Transverse colon (tissue), 4 donors: ENCODE data around the gene RNF130. TPM values are rescaled to one million over a fixed set of nuclear protein-coding genes. Genes with fewer than 3 reads are reported as not detected.

ENCODE experiments used
- DNase-seq: peaks from one replicate; pipeline ENCODE4 v3.0.0-alpha.2; 2019
- H3K27ac ChIP-seq, 4 donors: fragments of 200-600 bp; sonication (generic); 2 replicates each; pipeline ENCODE4 v1.5.1; 2016 to 2018; ENCODE audit warnings: inconsistent platforms in 4 of 4
- H3K27me3 ChIP-seq: fragments of 200-600 bp; sonication (generic); 2 replicates; pipeline ENCODE4 v1.5.1; 2017; ENCODE audit warnings: inconsistent platforms
- H3K36me3 ChIP-seq, 4 donors: fragments of 200-600 bp; sonication (generic); 2 replicates each; pipeline ENCODE4 v1.5.1; 2017 to 2019; ENCODE audit warnings: inconsistent platforms in 4 of 4
- H3K4me1 ChIP-seq, 4 donors: fragments of 200-600 bp; sonication (generic); 2 replicates each; pipeline ENCODE4 v1.5.1; 2017 to 2020; ENCODE audit warnings: inconsistent platforms in 4 of 4
- H3K4me3 ChIP-seq, 4 donors: fragments of 200-600 bp; sonication (generic); 1 replicate in 1 of 4; 2 replicates in 3 of 4; pipeline versions ENCODE4 v1.5.1 to v1.6.1; 2017 to 2019; ENCODE audit warnings: inconsistent platforms in 4 of 4
- H3K9me3 ChIP-seq, 2 donors: fragments of 200-600 bp; sonication (generic); 2 replicates each; pipeline ENCODE4 v1.5.1; 2017 to 2019; ENCODE audit warnings: inconsistent platforms in 2 of 2
- CTCF ChIP-seq, 5 experiments: fragments of 200-600 bp in 3 of 5; fragments of 450-650 bp in 2 of 5; sonication (generic) in 3 of 5; IDR thresholded peaks; 1 replicate in 2 of 5; 2 replicates in 3 of 5; pipeline ENCODE4 v1.5.1; 2016 to 2017; ENCODE audit warnings: antibody characterized with exemption in 5 of 5, inconsistent platforms in 3 of 5, mild to moderate bottlenecking in 2 of 5, moderate library complexity in 1 of 5
- EP300 ChIP-seq: sonication (generic); formaldehyde crosslinking; IDR thresholded peaks from one replicate; pipeline ENCODE4 v1.6.1; 2017; ENCODE audit warnings: antibody characterized with exemption, low read depth
- POLR2A ChIP-seq: fragments of 450-650 bp; IDR thresholded peaks from one replicate; pipeline ENCODE4 v1.6.1; 2016; ENCODE audit warnings: antibody characterized with exemption, mild to moderate bottlenecking, moderate library complexity
- POLR2AphosphoS5 ChIP-seq, 3 donors: sonication (generic); formaldehyde crosslinking; IDR thresholded peaks; one replicate each; pipeline ENCODE4 v1.6.1; 2016; ENCODE audit warnings: antibody characterized with exemption in 3 of 3
- WGBS, 2 donors: methylation state at CpG; one replicate each; pipeline ENCODE4 v1.1.5; 2018; ENCODE audit warnings: low coverage in 1 of 2; 5-methylcytosine and 5-hydroxymethylcytosine counted together
- in situ Hi-C, 4 donors: fragments of 200-750 bp; cut with MboI; loops; one replicate each; pipeline versions ENCODE4 v1.15.0 to v1.15.1; 2017; ENCODE audit warnings: low sequenced_read_pairs in 3 of 4, low pct_ligation_motif_present in 1 of 4, low pct_unique_long_range_greater_than_20kb in 1 of 4
- intact Hi-C: fragments of 100-400 bp; cut with DNase I; formaldehyde crosslinking; loops from one replicate; pipeline ENCODE4 v1.15.1; 2023; ENCODE audit warnings: low total_unique reads
- total RNA-seq, 4 donors: library from RNA; depleted of rRNA; stranded (reverse); fragments of >200 nt; gene quantifications; one replicate each; pipeline ENCODE4 v1.1.0, GENCODE V29; 2016

The RNF130 gene
- total RNA-seq, 4 donors from 2014 or later = 62.2 to 95.2 (median 70.3) TPM

- intact Hi-C loops = no loop called here
- no peak overlapping the region for H3K27ac ChIP-seq
- no peak overlapping the region for H3K4me3 ChIP-seq
- WGBS, 2 donors = 78 to 89% methylated on average over 4 to 5 of the region's 5 CpGs
- in situ Hi-C loops = no loop called here
- no peak for DNase-seq
- no peaks in the 10 kb centered on the region for H3K36me3 ChIP-seq
- TF ChIP-seq CTCF (IDR thresholded peaks at IDR 0.05) (no peak), POLR2A (no peak), EP300 (no peak), POLR2AphosphoS5 (IDR thresholded peaks at IDR 0.05) (no peak)
- no peaks in the 10 kb centered on the region for H3K27me3 ChIP-seq
- H3K4me1 ChIP-seq = peaks cover 0 to 36% (median 15%) of the 10 kb centered on the region in 4 donors
- H3K9me3 ChIP-seq = no peaks in the 10 kb centered on the region
Measured at GRCh38 chr5:180046656-180047055, 24.9 kb downstream of the RNF130 start.

- no peak for DNase-seq
- H3K9me3 ChIP-seq = no peaks in the 10 kb centered on the region
- in situ Hi-C loops = no loop called here
- H3K36me3 ChIP-seq = no peaks in the 10 kb centered on the region
- H3K27ac ChIP-seq = no peak overlapping the region
- H3K4me3 ChIP-seq = no peak overlapping the region
- TF ChIP-seq POLR2AphosphoS5 (IDR thresholded peaks at IDR 0.05) (no peak), CTCF (IDR thresholded peaks at IDR 0.05) (no peak), POLR2A (no peak), EP300 (no peak)
- WGBS, 2 donors = 95% methylated on average over 24 of the region's 30 CpGs; no CpG with 5 or more reads in 1 of the 2 donors
- H3K4me1 ChIP-seq = peaks cover 0 to 41% (median 17%) of the 10 kb centered on the region in 4 donors
- intact Hi-C loops = no loop called here
- no peaks in the 10 kb centered on the region for H3K27me3 ChIP-seq
Measured at GRCh38 chr5:180045889-180046499, 25.6 kb downstream of the RNF130 start.

GRCh38 chr5:180043377-180043776, 28.2 kb downstream of the RNF130 start:
- Histone ChIP-seq H3K9me3 (no peaks in the 10 kb centered on the region), H3K36me3 (peaks cover 0 to 7% (median 2%) of the 10 kb centered on the region in 4 donors), H3K4me3 (no peak overlapping the region), H3K27me3 (no peaks in the 10 kb centered on the region), H3K4me1 (peaks cover 0 to 18% (median 5%) of the 10 kb centered on the region in 4 donors), H3K27ac (no peak overlapping the region)
- WGBS, 2 donors = 83 to 85% methylated on average over 4 of the region's 4 CpGs
- TF ChIP-seq POLR2A (no peak), CTCF (IDR thresholded peaks at IDR 0.05) (no peak), POLR2AphosphoS5 (IDR thresholded peaks at IDR 0.05) (no peak), EP300 (no peak)
- no peak for DNase-seq
- in situ Hi-C loops = no loop called here
- intact Hi-C loops = no loop called here

GRCh38 chr5:180041301-180042274, 30.0 kb downstream of the RNF130 start:
- intact Hi-C loops (no loop called here), in situ Hi-C loops (no loop called here)
- peak; percentile 51 for DNase-seq
- H3K4me3 ChIP-seq = no peak overlapping the region
- H3K27me3 ChIP-seq = no peaks in the 10 kb centered on the region
- TF ChIP-seq POLR2AphosphoS5 (IDR thresholded peaks at IDR 0.05) (no peak), EP300 (no peak)
- no peak overlapping the region for H3K27ac ChIP-seq
- H3K36me3 ChIP-seq = peaks cover 0 to 13% (median 5%) of the 10 kb centered on the region in 4 donors
- peaks cover 0 to under 1% of the 10 kb centered on the region in 2 donors for H3K9me3 ChIP-seq
- peaks cover 0 to 10% (median 1%) of the 10 kb centered on the region in 4 donors for H3K4me1 ChIP-seq
- 66 to 72% methylated on average over 8 to 15 of the region's 15 CpGs for WGBS, 2 donors
